ENCODE data around the gene MATK. TPM values are rescaled to one million over a fixed set of nuclear protein-coding genes. Genes with fewer than 3 reads are reported as not detected.
"Not testable (repeated sequence)": the region's sequence is repeated elsewhere in the genome, so short reads cannot be mapped to it uniquely, and the experiment has no call there.

MATK gene
- total RNA-seq, 1 donor from 2014 or later, result 0.29 TPM

GRCh38 chr19:3765121-3765520 is 21.1 kb downstream of the MATK start:
- H3K4me3 ChIP-seq (ENCODE audit: low read depth, low read length), result no peak overlapping the region
- no peak for TF ChIP-seq CTCF (conservative IDR thresholded peaks at IDR 0.05; ENCODE audit: low read depth, low read length)
- DNase-seq (ENCODE audit: low read depth), result no peak

- DNase-seq (ENCODE audit: low read depth), result peak; percentile 87
- peak within 1 kb of the TSS; percentile 100 for H3K4me3 ChIP-seq (ENCODE audit: low read depth, low read length)
- no peak for TF ChIP-seq CTCF (conservative IDR thresholded peaks at IDR 0.05; ENCODE audit: low read depth, low read length)
These were observed 23.4 kb downstream of the MATK start, which contains the start of gene MRPL54 for GRCh38 chr19:3762501-3763459. MRPL54 (plus strand) TSS chr19:3762682; CDS start chr19:3762701, 19 bp downstream.

GRCh38 chr19:3762130-3762473 is 24.1 kb downstream of the MATK start:
- DNase-seq (ENCODE audit: low read depth), result no peak
- H3K4me3 ChIP-seq (ENCODE audit: low read depth, low read length), result peak overlapping the region; percentile 100
- TF ChIP-seq CTCF (conservative IDR thresholded peaks at IDR 0.05; ENCODE audit: low read depth, low read length), result no peak

GRCh38 chr19:3761382-3762129 is 24.6 kb downstream of the MATK start, which contains the start of gene APBA3:
APBA3 (minus strand) TSS chr19:3761692; CDS start chr19:3760264, 1,428 bp downstream.
- TF ChIP-seq CTCF (conservative IDR thresholded peaks at IDR 0.05; ENCODE audit: low read depth, low read length), result peak; percentile 63
- H3K4me3 ChIP-seq (ENCODE audit: low read depth, low read length), result peak within 1 kb of the TSS; percentile 100
- DNase-seq (ENCODE audit: low read depth), result no peak

GRCh38 chr19:3760871-3761361 is 25.3 kb downstream of the MATK start:
- no peak for DNase-seq (ENCODE audit: low read depth)
- TF ChIP-seq CTCF (conservative IDR thresholded peaks at IDR 0.05; ENCODE audit: low read depth, low read length), result no peak
- H3K4me3 ChIP-seq (ENCODE audit: low read depth, low read length), result peak overlapping the region; percentile 100

GRCh38 chr19:3759482-3760254 is 26.5 kb downstream of the MATK start:
- DNase-seq (ENCODE audit: low read depth), result no peak
- no peak overlapping the region for H3K4me3 ChIP-seq (ENCODE audit: low read depth, low read length)
- TF ChIP-seq CTCF (conservative IDR thresholded peaks at IDR 0.05; ENCODE audit: low read depth, low read length), result no peak

GRCh38 chr19:3758297-3758696 is 27.9 kb downstream of the MATK start:
- not testable (repeated sequence) for DNase-seq (ENCODE audit: low read depth)

GRCh38 chr19:3757705-3758104 is 28.5 kb downstream of the MATK start:
- DNase-seq (ENCODE audit: low read depth); H3K4me3 ChIP-seq (ENCODE audit: low read depth, low read length): not testable (repeated sequence)

More at GRCh38 chr19:3758297-3758696, 27.9 kb downstream of the MATK start:
- H3K4me3 ChIP-seq (ENCODE audit: low read depth, low read length), result not testable (repeated sequence)

Data from epithelial cell of proximal tubule (primary cell).